K562 (cell line): Measurements from ENCODE around the gene HDLBP. TPM values are rescaled to one million over a fixed set of nuclear protein-coding genes. Genes with fewer than 3 reads are reported as not detected.

Source experiments
- ATAC-seq: fragments of 200-7000 bp; cut with Tn5 transposase; 3 replicates; pipeline ENCODE4 v1.9.1; 2020; ENCODE audit warnings: moderate library complexity
- BruUV-seq: library from RNA; stranded (reverse); fragments of 400-500 nt; replicated peaks from 2 replicates; lab custom pipeline; 2021; lab: Mats Ljungman, UMichigan
- CTCF ChIA-PET: fragments of 300-600 bp; formaldehyde crosslinking; extraction: SDS; loops from one replicate; lab custom pipeline; 2021; ENCODE audit warnings: low intra/inter-chr PET ratio; lab: Yijun Ruan, JAX
- POLR2A ChIA-PET: fragments of 300-600, 350-650 bp; sonication (Branson Sonifier 250); formaldehyde crosslinking; extraction: SDS; loops from one replicate; lab custom pipeline; 2021; ENCODE audit warnings: antibody characterized with exemption, inconsistent platforms; lab: Yijun Ruan, JAX
- DNase-seq, 4 experiments: peaks; one replicate each; pipeline versions ENCODE4 v3.0.0 to v3.0.0-alpha.2; 2011 to 2018; ENCODE audit warnings: low spot score in 3 of 4, mixed read lengths in 3 of 4; ENCODE audit errors: extremely low read depth in 1 of 4
- FAIRE-seq: peaks from 2 replicates; lab custom pipeline; 2011; peaks lifted over from hg19 to GRCh38; lab: Jason Lieb, UNC
- H2AFZ ChIP-seq: 2 replicates; pipeline ENCODE4 v1.6.0; 2011; ENCODE audit warnings: low read depth, low read length, control low read depth, inconsistent platforms
- H3K27ac ChIP-seq: fragments of 200-600 bp; 3 replicates; pipeline ENCODE4 v1.8.0; 2011; ENCODE audit warnings: low read depth, mild to moderate bottlenecking, control low read depth, inconsistent platforms, low read length, moderate library complexity, mixed read lengths; ENCODE audit errors: extremely low read depth
- H3K27me3 ChIP-seq, 2 experiments: fragments of 300-600 bp in 1 of 2; 2 replicates in 1 of 2; 3 replicates in 1 of 2; pipeline versions ENCODE4 v1.6.0 to v1.8.0; 2011; ENCODE audit warnings: inconsistent platforms in 2 of 2, low read length in 2 of 2, mild to moderate bottlenecking in 1 of 2, mixed read lengths in 1 of 2, moderate library complexity in 1 of 2; ENCODE audit not compliant: control insufficient read depth in 2 of 2, insufficient read depth in 2 of 2
- H3K36me3 ChIP-seq: fragments of 300-600 bp; 3 replicates; pipeline ENCODE4 v1.8.0; 2011; ENCODE audit warnings: mild to moderate bottlenecking, low read length, inconsistent platforms; ENCODE audit not compliant: control insufficient read depth, insufficient read depth
- H3K4me1 ChIP-seq, 2 experiments: fragments of 200-600 bp in 1 of 2; replicated peaks in 1 of 2; 2 replicates in 1 of 2; 3 replicates in 1 of 2; pipeline versions ENCODE4 v1.5.1 to v1.8.0; 2011; ENCODE audit warnings: inconsistent platforms in 2 of 2, low read length in 2 of 2, mild to moderate bottlenecking in 1 of 2, mixed read lengths in 1 of 2, moderate library complexity in 1 of 2; ENCODE audit not compliant: control insufficient read depth in 2 of 2, insufficient read depth in 2 of 2
- H3K4me2 ChIP-seq: 2 replicates; pipeline ENCODE4 v1.6.1; 2011; ENCODE audit warnings: low read length, control low read depth, inconsistent platforms, mixed read lengths; ENCODE audit not compliant: insufficient read depth
- H3K4me3 ChIP-seq: fragments of 200-600 bp; sonication (generic), shearing (Covaris generic); 2 replicates; pipeline ENCODE4 v1.5.1; 2016; ENCODE audit warnings: control low read depth, inconsistent platforms
- H3K79me2 ChIP-seq: fragments of 200-600 bp; 3 replicates; pipeline ENCODE4 v1.8.0; 2011; ENCODE audit warnings: low read length, inconsistent platforms; ENCODE audit not compliant: control insufficient read depth, insufficient read depth
- H3K9ac ChIP-seq, 2 experiments: 2 replicates each; pipeline versions ENCODE4 v1.6.0 to v1.6.1; 2011; ENCODE audit warnings: low read depth in 2 of 2, low read length in 2 of 2, control low read depth in 1 of 2, inconsistent platforms in 1 of 2, mild to moderate bottlenecking in 1 of 2, mixed read lengths in 1 of 2; ENCODE audit not compliant: insufficient read depth in 1 of 2
- H3K9me1 ChIP-seq: one replicate; pipeline ENCODE4 v1.6.0; 2011; ENCODE audit warnings: inconsistent platforms, mild to moderate bottlenecking, low read length, moderate library complexity; ENCODE audit not compliant: control insufficient read depth, insufficient read depth
- H3K9me3 ChIP-seq: replicated peaks from 2 replicates; pipeline ENCODE4 v1.5.1; 2011; ENCODE audit warnings: low read depth, low read length, inconsistent platforms; ENCODE audit not compliant: control insufficient read depth, insufficient read depth
- H4K20me1 ChIP-seq: replicated peaks from 2 replicates; pipeline ENCODE4 v1.6.1; 2011; ENCODE audit warnings: low read length, inconsistent platforms, mixed read lengths; ENCODE audit not compliant: control insufficient read depth, insufficient read depth
- ATF1 ChIP-seq, 2 experiments: fragments of 450-650 bp in 1 of 2; IDR thresholded peaks; 2 replicates each; pipeline ENCODE4 v1.6.1; 2016; ENCODE audit warnings: missing compliant biosample characterization in 1 of 2, missing genetic modification characterization in 1 of 2
- CREM ChIP-seq: IDR thresholded peaks from 2 replicates; pipeline ENCODE4 v1.6.1; 2014; ENCODE audit warnings: antibody characterized with exemption, low read depth
- DACH1 ChIP-seq: fragments of 450-650 bp; IDR thresholded peaks from 2 replicates; pipeline ENCODE4 v1.6.1; 2018; ENCODE audit not compliant: partially characterized antibody
- ELK3 ChIP-seq: fragments of 450-650 bp; formaldehyde crosslinking; IDR thresholded peaks from 2 replicates; pipeline ENCODE4 v1.4.0; 2020; ENCODE audit warnings: mild to moderate bottlenecking
- GMEB1 ChIP-seq: fragments of 250-450 bp; sonication (Bioruptor Pico); IDR thresholded peaks from 2 replicates; pipeline ENCODE4 v1.4.0; 2020; ENCODE audit warnings: mild to moderate bottlenecking
- HDAC1 ChIP-seq, 2 experiments: fragments of 450-650 bp; IDR thresholded peaks; 2 replicates each; pipeline ENCODE4 v1.6.1; 2016 to 2017; ENCODE audit warnings: inconsistent platforms in 1 of 2, mild to moderate bottlenecking in 1 of 2, moderate library complexity in 1 of 2
- HMG20A ChIP-seq: fragments of 450-650 bp; formaldehyde crosslinking; conservative IDR thresholded peaks from 2 replicates; pipeline ENCODE4 v1.4.0; 2020; ENCODE audit warnings: mild to moderate bottlenecking, mixed read lengths
- MLX ChIP-seq, 2 experiments: fragments of 450-650 bp in 1 of 2; sonication (generic) in 1 of 2; formaldehyde crosslinking; conservative IDR thresholded peaks; 2 replicates each; pipeline versions ENCODE4 v1.4.0 to v1.8.1; 2020 to 2022; ENCODE audit warnings: mild to moderate bottlenecking in 1 of 2, missing genetic modification reagents in 1 of 2
- XRCC4 ChIP-seq: IDR thresholded peaks from one replicate; pipeline ENCODE4 v1.6.1; 2011; ENCODE audit not compliant: insufficient read depth, insufficient read length; ENCODE audit errors: extremely low read depth
- ZC3H8 ChIP-seq: fragments of 450-650 bp; IDR thresholded peaks from 2 replicates; pipeline ENCODE4 v1.6.1; 2017
- ZKSCAN1 ChIP-seq: fragments of 150-350 bp; IDR thresholded peaks from 2 replicates; pipeline ENCODE4 v1.6.1; 2016; ENCODE audit warnings: low read depth, low read length
- ZNF436 ChIP-seq: fragments of 250-450, 450-650 bp; sonication (Bioruptor Pico); formaldehyde crosslinking; IDR thresholded peaks from 2 replicates; pipeline ENCODE4 v1.7.0; 2020; ENCODE audit warnings: mild to moderate bottlenecking
- ZNF592 ChIP-seq: fragments of 450-650 bp; IDR thresholded peaks from 2 replicates; pipeline ENCODE4 v1.6.1; 2017; ENCODE audit warnings: antibody characterized with exemption, mild to moderate bottlenecking
- WGBS: fragments of 100-300 bp; shearing (Covaris generic); methylation state at CpG from one replicate; pipeline ENCODE4 v1.1.6; 2016; ENCODE audit warnings: low coverage, mixed read lengths; ENCODE audit not compliant: insufficient coverage; ENCODE audit errors: missing lambda C conversion rate; 5-methylcytosine and 5-hydroxymethylcytosine counted together
- in situ Hi-C: fragments of 300-500 bp; cut with MboI; formaldehyde crosslinking; loops from 4 replicates; pipeline ENCODE4 v1.15.0; 2018; ENCODE audit warnings: inconsistent platforms, mixed read lengths
- intact Hi-C: fragments of 100-400 bp; cut with micrococcal nuclease; formaldehyde crosslinking; loops from 2 replicates; pipeline ENCODE4 v1.14.2; 2022
- polyA plus RNA-seq, 8 experiments: library from polyadenylated mRNA; depleted of rRNA in 4 of 8; stranded (reverse) in 5 of 8; unstranded in 3 of 8; fragments of >200 nt; fragmentation: Nextera tagmentation in 2 of 8; fragmentation: Illumina TruSeq in 1 of 8; extraction: Ambion mirVana in 2 of 8; extraction: Trizol in 1 of 8; gene quantifications; 2 replicates each; pipeline versions ENCODE4 v1.2.1 to v1.2.3, GENCODE V29; 2011 to 2014; ENCODE audit warnings: inconsistent platforms in 1 of 8, missing spikeins in 1 of 8
- total RNA-seq, 7 experiments: library from RNA; depleted of rRNA in 6 of 7; stranded (reverse); fragments of >200 nt in 6 of 7; fragmentation: Illumina TruSeq in 2 of 7; extraction: Trizol in 2 of 7; gene quantifications; 2 replicates each; pipeline versions ENCODE4 v1.2.1 to v1.2.3, GENCODE V29; 2011 to 2021; ENCODE audit warnings: low replicate concordance in 1 of 7

Gene HDLBP
- total and polyA plus RNA-seq, 9 of the 15 experiments (the other 6 are each of a cell fraction or from before 2014, with no cell fraction given): 24.4 to 378 (median 146) TPM

- no TSS peak for BruUV-seq
- H3K27ac ChIP-seq: no peak overlapping the region
- no peaks in the 10 kb centered on the region; the same call in 1 of the 2 replicates for H4K20me1 ChIP-seq
- no peaks in the 10 kb centered on the region for H3K4me1 ChIP-seq
- no peak for TF ChIP-seq ZKSCAN1
- TF ChIP-seq ATF1 (CRISPR knock-in tag; IDR thresholded peaks at IDR 0.05): no peak
- TF ChIP-seq ATF1 (tag; IDR thresholded peaks at IDR 0.05): no peak
- no peak for TF ChIP-seq DACH1
- TF ChIP-seq HDAC1 (IDR thresholded peaks at IDR 0.05): no peak
- no peak for TF ChIP-seq ZNF436 (CRISPR knock-in tag)
- no peak for TF ChIP-seq HMG20A (CRISPR knock-in tag)
- TF ChIP-seq ZC3H8: no peak
- TF ChIP-seq ZNF592: no peak
- no peak for TF ChIP-seq CREM
- no peak for TF ChIP-seq GMEB1 (CRISPR knock-in tag)
- no peak for TF ChIP-seq XRCC4
- TF ChIP-seq ELK3: no peak
- TF ChIP-seq MLX (CRISPR knock-in tag; conservative IDR thresholded peaks at IDR 0.05): no peak
- no peaks in the 10 kb centered on the region for H3K79me2 ChIP-seq
- CTCF ChIA-PET: no interaction called here
- H3K9me3 ChIP-seq: no peaks in the 10 kb centered on the region
- 78% methylated on average over 8 of the region's 8 CpGs for WGBS
- ATAC-seq (no peak), FAIRE-seq (no peak), DNase-seq (no peak)
- intact Hi-C loops (no loop called here), in situ Hi-C loops (no loop called here)
- POLR2A ChIA-PET: no interaction called here
- no peak overlapping the region for H2AFZ ChIP-seq
- H3K4me2 ChIP-seq: no peak overlapping the region
- H3K36me3 ChIP-seq: peaks cover 86% of the 10 kb centered on the region
- no peaks in the 10 kb centered on the region for H3K27me3 ChIP-seq
- H3K9me1 ChIP-seq: no peaks in the 10 kb centered on the region
- no peak overlapping the region for H3K4me3 ChIP-seq
- no peak overlapping the region for H3K9ac ChIP-seq
Observed at GRCh38 chr2:241339839-241340630, 24.6 kb upstream of the HDLBP start.
